ENCODE data around the gene EXOC3L4. TPM values are rescaled to one million over a fixed set of nuclear protein-coding genes. Genes with fewer than 3 reads are reported as not detected.

The EXOC3L4 gene
- total RNA-seq, 2 donors from 2014 or later = not detected

DNA sequence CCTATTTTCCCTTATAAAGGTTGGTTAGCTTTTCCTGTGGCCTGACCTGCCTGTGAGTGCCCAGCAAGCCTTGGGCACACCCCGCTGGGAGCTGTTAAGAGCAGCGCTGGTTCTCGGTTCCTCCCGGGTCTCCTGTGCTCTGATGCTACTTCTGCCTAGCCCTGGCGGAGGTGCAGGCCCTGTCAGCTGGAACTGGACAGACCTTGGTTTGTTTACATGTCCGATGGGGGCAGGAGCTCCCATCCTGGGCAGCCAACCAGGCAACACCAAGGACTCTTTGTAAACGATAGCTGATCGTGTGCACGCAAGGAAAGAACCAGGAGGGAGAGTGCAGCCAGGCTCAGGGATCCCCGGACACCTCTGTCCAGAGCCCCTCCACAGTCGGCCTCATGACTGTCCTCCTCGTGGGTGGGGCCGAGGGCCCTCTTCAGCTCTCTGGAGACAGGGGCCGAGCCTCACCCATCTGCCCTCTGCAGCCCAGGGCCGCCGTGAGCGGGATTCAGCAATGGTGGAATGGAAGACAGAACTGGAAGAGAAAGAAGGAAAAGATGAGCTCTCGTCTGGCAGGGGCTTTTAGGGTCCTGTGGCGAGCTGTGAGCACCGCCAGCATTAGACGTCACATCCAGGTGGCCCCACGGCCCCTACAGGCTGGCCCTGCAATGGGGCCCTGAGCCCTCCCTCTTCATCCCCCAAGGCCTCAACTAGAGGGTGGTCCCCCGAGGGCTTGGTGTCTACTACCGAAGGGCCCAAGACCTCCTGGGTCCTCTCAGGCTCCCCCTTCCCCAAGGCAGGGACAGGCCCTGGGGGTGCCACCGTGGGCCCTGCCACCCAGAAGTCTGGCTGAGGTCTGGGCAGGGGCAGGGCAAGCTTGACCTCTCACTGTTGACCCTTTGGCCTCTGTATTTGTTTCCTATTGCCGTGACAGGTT, 41.1 kb downstream of the EXOC3L4 start:
- ATAC-seq (no peak), DNase-seq (no peak)
- H3K4me1 Mint-ChIP-seq = no peaks in the 10 kb centered on the region
- peaks cover 27% of the 10 kb centered on the region for H3K27me3 Mint-ChIP-seq
- no peaks in the 10 kb centered on the region for H3K9me3 ChIP-seq (ENCODE audit: control insufficient read depth, low read length, poor library complexity, severe bottlenecking)
- H3K36me3 Mint-ChIP-seq (ENCODE audit: low read depth) = no peaks in the 10 kb centered on the region
- H3K27ac Mint-ChIP-seq = no peak overlapping the region
- no peak overlapping the region for H3K4me3 Mint-ChIP-seq

- Mint-ChIP-seq H3K27me3 (peaks cover 27% of the 10 kb centered on the region), H3K4me1 (no peaks in the 10 kb centered on the region), H3K27ac (no peak overlapping the region), H3K4me3 (no peak overlapping the region), H3K36me3 (ENCODE audit: low read depth) (no peaks in the 10 kb centered on the region)
- DNase-seq (no peak), ATAC-seq (no peak)
- no peaks in the 10 kb centered on the region for H3K9me3 ChIP-seq (ENCODE audit: control insufficient read depth, low read length, poor library complexity, severe bottlenecking)
Observed at GRCh38 chr14:103136388-103137271, 42.1 kb downstream of the EXOC3L4 start.

- DNase-seq (no peak), ATAC-seq (no peak)
- H3K9me3 ChIP-seq (ENCODE audit: control insufficient read depth, low read length, poor library complexity, severe bottlenecking) = no peaks in the 10 kb centered on the region
- no peak overlapping the region for H3K27ac Mint-ChIP-seq
- H3K36me3 Mint-ChIP-seq (ENCODE audit: low read depth) = no peaks in the 10 kb centered on the region
- no peaks in the 10 kb centered on the region for H3K4me1 Mint-ChIP-seq
- H3K4me3 Mint-ChIP-seq = no peak overlapping the region
- peaks cover 39% of the 10 kb centered on the region for H3K27me3 Mint-ChIP-seq
Observed at GRCh38 chr14:103137689-103138300, 43.3 kb downstream of the EXOC3L4 start.

GRCh38 chr14:103138301-103139131, 44.0 kb downstream of the EXOC3L4 start:
- Mint-ChIP-seq H3K4me3 (no peak overlapping the region), H3K36me3 (ENCODE audit: low read depth) (no peaks in the 10 kb centered on the region), H3K27me3 (peaks cover 46% of the 10 kb centered on the region), H3K27ac (no peak overlapping the region), H3K4me1 (no peaks in the 10 kb centered on the region)
- no peak for DNase-seq
- no peaks in the 10 kb centered on the region for H3K9me3 ChIP-seq (ENCODE audit: control insufficient read depth, low read length, poor library complexity, severe bottlenecking)
- ATAC-seq = no peak

- Mint-ChIP-seq H3K36me3 (ENCODE audit: low read depth) (no peaks in the 10 kb centered on the region), H3K4me3 (no peak overlapping the region), H3K27me3 (peaks cover 52% of the 10 kb centered on the region), H3K4me1 (no peaks in the 10 kb centered on the region), H3K27ac (no peak overlapping the region)
- ATAC-seq (no peak), DNase-seq (no peak)
- no peaks in the 10 kb centered on the region for H3K9me3 ChIP-seq (ENCODE audit: control insufficient read depth, low read length, poor library complexity, severe bottlenecking)
Observed at GRCh38 chr14:103139132-103140025, 44.9 kb downstream of the EXOC3L4 start.

DNA sequence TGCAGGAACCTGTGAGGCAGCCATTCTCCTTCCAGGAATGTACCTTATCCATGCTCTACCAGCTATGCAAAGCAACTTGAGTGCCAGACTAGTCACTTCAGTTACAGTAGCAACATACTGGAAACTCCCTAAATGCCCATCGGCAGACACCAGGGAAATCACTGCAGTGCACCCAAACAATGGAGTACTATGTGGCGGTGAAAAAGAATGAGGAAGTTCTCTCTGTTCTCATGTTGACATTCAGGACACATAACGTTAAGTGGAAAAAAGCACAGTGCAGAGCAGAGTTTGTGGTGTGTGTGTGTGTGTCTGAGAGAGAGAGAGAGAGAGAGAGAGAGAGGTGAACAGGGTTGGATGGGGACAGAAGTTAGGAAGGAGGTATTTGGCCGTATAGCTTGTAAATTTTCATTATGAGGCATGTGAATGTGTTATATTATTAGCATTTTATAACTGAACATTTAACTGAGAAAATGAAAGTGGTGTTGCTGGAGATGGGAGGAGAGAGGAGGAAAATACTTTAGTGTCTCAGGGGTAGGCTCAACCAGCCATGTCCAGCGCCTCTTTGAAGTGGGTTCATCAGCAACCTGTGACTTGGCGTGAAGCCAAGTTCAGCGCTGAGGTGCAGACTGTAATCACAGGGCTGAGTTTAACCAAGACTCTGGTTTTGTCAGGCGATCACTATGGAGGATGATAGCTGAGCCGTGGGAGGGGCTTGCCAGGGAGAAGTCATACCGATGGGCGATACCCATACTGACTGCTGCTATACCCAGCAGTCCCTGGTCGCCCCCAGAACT, 46.0 kb downstream of the EXOC3L4 start:
- no peak overlapping the region for H3K4me3 Mint-ChIP-seq
- ATAC-seq = peak; percentile 23

GRCh38 chr14:103141117-103141796, 46.7 kb downstream of the EXOC3L4 start:
- Mint-ChIP-seq H3K4me3 (no peak overlapping the region), H3K4me1 (no peaks in the 10 kb centered on the region), H3K36me3 (ENCODE audit: low read depth) (no peaks in the 10 kb centered on the region), H3K27ac (no peak overlapping the region), H3K27me3 (peaks cover 63% of the 10 kb centered on the region)
- H3K9me3 ChIP-seq (ENCODE audit: control insufficient read depth, low read length, poor library complexity, severe bottlenecking) = no peaks in the 10 kb centered on the region
- no peak for DNase-seq
- ATAC-seq = no peak

More for the DNA sequence above, 46.0 kb downstream of the EXOC3L4 start:
- Mint-ChIP-seq H3K36me3 (ENCODE audit: low read depth) (no peaks in the 10 kb centered on the region), H3K27ac (no peak overlapping the region), H3K4me1 (no peaks in the 10 kb centered on the region), H3K27me3 (peaks cover 56% of the 10 kb centered on the region)
- no peak for DNase-seq
- no peaks in the 10 kb centered on the region for H3K9me3 ChIP-seq (ENCODE audit: control insufficient read depth, low read length, poor library complexity, severe bottlenecking)

DNA sequence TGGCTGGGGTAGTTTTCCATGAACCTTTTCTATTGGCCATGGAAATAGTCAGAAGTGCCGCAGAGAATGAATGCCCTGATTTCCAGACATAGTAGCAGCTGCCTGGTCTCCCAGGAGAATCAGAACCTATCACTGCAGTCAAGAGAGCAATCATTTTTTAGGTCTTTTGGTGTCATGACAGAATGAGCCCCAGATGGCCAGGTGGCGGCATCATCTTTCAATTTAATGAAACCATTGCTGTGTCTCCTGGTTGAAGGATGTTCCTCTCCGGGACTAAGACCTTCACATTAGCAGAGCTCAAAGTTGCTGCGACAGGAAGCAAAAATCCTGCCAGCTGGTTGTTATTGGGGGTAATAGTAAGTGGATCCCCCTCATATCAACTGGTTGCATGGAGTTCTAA, 47.5 kb downstream of the EXOC3L4 start:
- ATAC-seq (no peak), DNase-seq (no peak)
- no peaks in the 10 kb centered on the region for H3K4me1 Mint-ChIP-seq
- H3K9me3 ChIP-seq (ENCODE audit: control insufficient read depth, low read length, poor library complexity, severe bottlenecking) = no peaks in the 10 kb centered on the region
- no peak overlapping the region for H3K27ac Mint-ChIP-seq
- H3K36me3 Mint-ChIP-seq (ENCODE audit: low read depth) = no peaks in the 10 kb centered on the region
- H3K4me3 Mint-ChIP-seq = no peak overlapping the region
- H3K27me3 Mint-ChIP-seq = peaks cover 71% of the 10 kb centered on the region

DNA sequence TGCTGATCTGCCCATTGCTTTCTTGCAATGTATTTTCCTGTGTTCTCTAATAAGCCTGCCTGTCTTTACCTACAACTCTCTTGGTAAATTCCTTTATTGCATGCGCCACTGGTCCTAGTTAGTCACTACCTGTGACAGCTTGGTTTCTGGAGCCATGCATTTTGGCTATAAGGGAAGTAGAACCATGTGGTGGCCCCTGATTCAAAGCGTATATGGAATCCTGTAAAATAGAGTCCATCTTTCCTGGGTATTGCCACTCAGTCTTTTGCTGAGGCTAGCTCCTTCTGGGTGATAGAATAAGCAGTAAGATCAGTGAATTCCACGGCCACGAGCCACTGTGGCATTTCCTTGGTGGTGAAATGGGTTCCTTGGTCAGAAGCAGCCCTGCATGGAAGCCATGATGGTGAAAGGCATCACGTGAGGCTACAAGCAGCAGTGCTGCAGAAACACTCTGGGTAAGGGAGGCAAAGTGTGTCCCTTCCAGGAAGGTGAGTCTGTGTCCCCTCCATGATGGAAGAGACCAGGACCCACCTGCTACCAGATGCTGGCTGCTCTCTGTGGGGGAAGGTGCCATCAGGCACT, 48.3 kb downstream of the EXOC3L4 start:
- H3K27me3 Mint-ChIP-seq = peaks cover 79% of the 10 kb centered on the region
- no peak overlapping the region for H3K4me3 Mint-ChIP-seq
- H3K36me3 Mint-ChIP-seq (ENCODE audit: low read depth) = no peaks in the 10 kb centered on the region
- no peaks in the 10 kb centered on the region for H3K9me3 ChIP-seq (ENCODE audit: control insufficient read depth, low read length, poor library complexity, severe bottlenecking)
- no peak for DNase-seq
- H3K27ac Mint-ChIP-seq = no peak overlapping the region
- H3K4me1 Mint-ChIP-seq = no peaks in the 10 kb centered on the region
- no peak for ATAC-seq

DNA sequence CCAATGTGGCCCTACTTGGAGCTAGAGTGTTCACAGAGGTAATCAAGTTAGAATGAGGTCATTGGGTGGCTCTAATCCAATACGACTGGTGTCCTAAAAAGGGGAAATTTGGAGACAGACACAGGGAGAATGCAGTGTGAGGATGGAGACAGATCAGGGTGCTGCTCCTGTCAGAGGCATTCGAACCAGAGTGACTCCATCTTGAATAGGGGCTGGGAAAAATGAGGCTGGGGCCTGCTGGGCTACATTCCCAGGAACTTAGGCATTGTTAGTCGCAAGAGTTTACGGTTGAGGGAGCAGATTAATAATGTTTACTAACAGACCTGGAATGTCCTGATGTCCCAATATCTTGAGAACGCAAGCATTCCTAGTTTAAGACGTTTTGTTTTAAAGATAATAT, 49.0 kb downstream of the EXOC3L4 start:
- no peak for ATAC-seq
- no peak for DNase-seq
- peaks cover 83% of the 10 kb centered on the region for H3K27me3 Mint-ChIP-seq
- no peaks in the 10 kb centered on the region for H3K36me3 Mint-ChIP-seq (ENCODE audit: low read depth)
- H3K4me3 Mint-ChIP-seq = no peak overlapping the region
- H3K4me1 Mint-ChIP-seq = no peaks in the 10 kb centered on the region
- no peak overlapping the region for H3K27ac Mint-ChIP-seq
- H3K9me3 ChIP-seq (ENCODE audit: control insufficient read depth, low read length, poor library complexity, severe bottlenecking) = no peaks in the 10 kb centered on the region

- no peak for DNase-seq
- no peak overlapping the region for H3K27ac Mint-ChIP-seq
- no peaks in the 10 kb centered on the region for H3K4me1 Mint-ChIP-seq
- H3K9me3 ChIP-seq (ENCODE audit: control insufficient read depth, low read length, poor library complexity, severe bottlenecking) = no peaks in the 10 kb centered on the region
- no peak overlapping the region for H3K4me3 Mint-ChIP-seq
- ATAC-seq = no peak
- H3K36me3 Mint-ChIP-seq (ENCODE audit: low read depth) = no peaks in the 10 kb centered on the region
- peaks cover 81% of the 10 kb centered on the region for H3K27me3 Mint-ChIP-seq
Observed at GRCh38 chr14:103144085-103144484, 49.6 kb downstream of the EXOC3L4 start.
